ENCODE measurements around the gene MICB. TPM values are rescaled to one million over a fixed set of nuclear protein-coding genes. Genes with fewer than 3 reads are reported as not detected.
"Not testable (repeated sequence)": the region's sequence is repeated elsewhere in the genome, so short reads cannot be mapped to it uniquely, and the experiment has no call there.

The MICB gene
- total and polyA plus RNA-seq, 4 donors: 1.8 to 6.2 (median 4.1) TPM

DNA sequence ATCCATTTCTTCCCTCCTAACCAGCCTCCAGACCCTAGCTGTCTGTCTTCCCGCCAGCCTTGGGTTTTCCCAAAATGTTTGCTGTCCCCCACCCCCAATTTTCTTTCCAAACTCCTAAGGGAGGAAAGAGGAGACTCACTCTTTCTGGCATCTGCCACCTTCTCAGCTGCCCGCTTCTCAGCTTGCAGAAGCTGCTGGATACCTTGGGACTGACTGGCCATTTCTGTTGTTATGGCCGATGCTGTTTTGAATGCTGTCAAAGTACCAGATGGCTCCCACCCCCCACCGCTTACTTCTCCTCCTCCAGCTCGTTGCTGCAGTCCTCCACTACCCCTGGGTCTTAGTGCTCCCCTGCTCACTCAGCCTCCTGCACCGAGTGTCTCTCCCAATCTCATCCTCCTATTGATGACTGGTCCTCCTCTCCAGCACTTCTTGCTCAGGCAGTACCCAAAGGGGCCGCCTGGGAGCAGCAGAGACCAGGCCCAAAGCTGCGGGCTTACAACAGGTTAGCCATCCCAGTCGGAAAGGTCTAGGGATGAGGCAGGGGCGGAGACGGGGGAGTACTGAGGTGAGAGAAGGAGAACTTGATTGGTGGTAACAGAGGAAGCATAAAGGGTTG lies 48.5 kb downstream of the MICB start, which contains the start of gene ATP6V1G2:
Gene ATP6V1G2, minus strand, starts transcription at position 270 of the 619 bp plus-strand sequence. Its CDS starts 49 bp downstream, at position 221.
- Histone ChIP-seq H3K9me3 (ENCODE audit: control insufficient read depth, low read length) (no peaks in the 10 kb centered on the region), H3K27ac (ENCODE audit: low read depth in 1 of 2, low read length in 2 of 2) (peak within 1 kb of the TSS in 1 of 2 donors; percentile 31), H3K36me3 (ENCODE audit: control insufficient read depth in 1 of 2, insufficient read depth in 2 of 2, low read length in 1 of 2) (no peaks in the 10 kb centered on the region), H3K27me3 (ENCODE audit: control insufficient read depth in 1 of 2, insufficient read depth in 2 of 2, low read length in 1 of 2) (no peaks in the 10 kb centered on the region), H3K4me1 (ENCODE audit: control insufficient read depth in 1 of 2, insufficient read depth in 2 of 2, low read length in 2 of 2) (no peaks in the 10 kb centered on the region), H3K4me3 (ENCODE audit: low read length in 2 of 2) (peak within 1 kb of the TSS; percentile 14 to 22)
- 5 to 6% methylated on average over 11 of the region's 11 CpGs for WGBS, 2 donors
- DNase-seq (peak; percentile 88 to 94), ATAC-seq (ENCODE audit: low FRiP score) (peak; percentile 90)
- intact Hi-C loops (cut with DNase I): loop anchor here (1.0 to 2.0 kb wide), 3 partner anchors 34 to 53 kb away; no protein-coding TSS in a partner anchor

DNA sequence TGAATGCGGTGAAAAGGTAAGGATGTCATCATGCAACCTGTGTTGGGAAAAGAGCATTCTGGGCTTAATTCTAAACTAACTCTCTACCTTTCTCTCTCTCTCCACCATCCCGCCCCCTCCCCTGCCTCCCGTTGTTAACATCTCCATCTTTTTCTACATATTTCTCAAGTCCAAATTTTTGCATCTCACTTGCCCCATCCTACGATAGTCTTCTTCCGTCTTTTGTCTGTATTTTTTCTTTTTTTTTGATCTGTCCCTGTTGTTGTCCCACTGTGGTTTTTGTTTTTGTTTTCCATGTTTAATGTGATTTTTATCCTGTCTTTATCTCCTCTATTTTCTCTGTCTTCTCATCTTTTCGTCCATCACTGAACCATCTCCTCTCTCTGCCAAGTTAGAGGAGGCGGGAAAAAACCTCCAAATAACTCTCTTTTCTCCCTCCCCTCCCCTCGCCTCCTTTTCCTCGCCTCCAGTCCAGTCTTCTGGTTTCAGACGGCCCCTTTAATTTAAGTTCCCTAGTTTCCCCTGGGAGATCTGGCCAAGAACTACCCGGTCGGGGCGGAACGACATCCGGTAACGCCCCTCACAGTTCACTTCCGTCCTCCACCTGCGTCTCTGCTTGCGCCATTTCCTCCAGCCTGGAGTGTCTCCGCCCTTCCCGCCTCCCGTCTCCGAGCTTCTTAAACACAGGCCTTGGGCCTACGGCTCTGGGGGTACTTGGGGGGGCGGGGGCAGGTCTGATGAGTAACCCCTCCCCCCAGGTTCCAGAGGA lies 49.2 kb downstream of the MICB start, which contains the start of gene NFKBIL1:
Gene NFKBIL1, plus strand, starts transcription at position 651 of the 769 bp plus-strand sequence. Its CDS starts 87 bp downstream, at position 738.
- H3K9me3 ChIP-seq (ENCODE audit: control insufficient read depth, low read length): no peaks in the 10 kb centered on the region
- no peaks in the 10 kb centered on the region for H3K27me3 ChIP-seq (ENCODE audit: control insufficient read depth in 1 of 2, insufficient read depth in 2 of 2, low read length in 1 of 2)
- ATAC-seq (ENCODE audit: low FRiP score): peak; percentile 97
- 0 to 1% methylated on average over 25 of the region's 25 CpGs for WGBS, 2 donors
- H3K27ac ChIP-seq (ENCODE audit: low read depth in 1 of 2, low read length in 2 of 2): peak within 1 kb of the TSS in 1 of 2 donors; percentile 31
- peak; percentile 97 for DNase-seq
- H3K4me1 ChIP-seq (ENCODE audit: control insufficient read depth in 1 of 2, insufficient read depth in 2 of 2, low read length in 2 of 2): no peaks in the 10 kb centered on the region
- intact Hi-C loops (cut with DNase I): loop anchor here (1.0 to 2.0 kb wide), 3 partner anchors 34 to 52 kb away; no protein-coding TSS in a partner anchor
- peak within 1 kb of the TSS; percentile 14 to 59 for H3K4me3 ChIP-seq (ENCODE audit: low read length in 2 of 2)
- no peaks in the 10 kb centered on the region for H3K36me3 ChIP-seq (ENCODE audit: control insufficient read depth in 1 of 2, insufficient read depth in 2 of 2, low read length in 1 of 2)

DNA sequence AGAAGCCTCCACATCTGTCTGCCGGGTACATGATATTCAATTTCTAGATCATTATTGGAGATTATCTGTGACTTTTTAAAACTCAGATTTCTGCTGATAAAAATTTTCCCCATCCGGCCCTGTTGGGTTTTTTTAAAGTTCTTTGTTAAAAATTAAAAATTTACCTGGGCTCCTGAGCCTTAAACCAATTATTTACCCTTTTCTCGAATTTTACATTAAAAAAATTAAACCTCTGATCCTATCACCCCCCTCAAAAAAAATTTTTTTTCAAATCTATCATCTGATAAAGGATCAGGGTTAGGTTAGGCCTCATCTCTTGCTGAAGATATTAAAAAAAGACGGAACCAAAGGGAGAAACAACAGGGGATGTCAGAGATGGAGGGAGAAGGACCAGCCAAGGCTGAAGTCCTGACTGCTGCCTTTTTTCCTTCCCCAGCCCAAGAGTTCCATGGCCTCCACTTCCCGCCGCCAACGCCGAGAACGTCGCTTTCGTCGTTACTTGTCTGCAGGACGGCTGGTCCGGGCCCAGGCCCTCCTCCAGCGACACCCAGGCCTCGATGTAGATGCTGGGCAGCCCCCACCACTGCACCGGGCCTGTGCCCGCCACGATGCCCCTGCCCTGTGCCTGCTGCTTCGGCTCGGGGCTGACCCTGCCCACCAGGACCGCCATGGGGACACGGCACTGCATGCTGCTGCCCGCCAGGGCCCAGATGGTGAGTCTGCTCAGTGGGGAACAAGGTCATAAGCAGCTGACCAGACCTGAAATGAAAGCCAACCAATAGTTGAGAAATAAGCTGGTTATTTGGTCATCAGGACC lies 50.0 kb downstream of the MICB start:
- intact Hi-C loops (cut with DNase I): loop anchor here (2.0 kb wide), 1 partner anchor 33 kb away; no protein-coding TSS in a partner anchor
- H3K27me3 ChIP-seq (ENCODE audit: control insufficient read depth in 1 of 2, insufficient read depth in 2 of 2, low read length in 1 of 2): no peaks in the 10 kb centered on the region
- peak overlapping the region in 1 of 2 donors; percentile 31 for H3K27ac ChIP-seq (ENCODE audit: low read depth in 1 of 2, low read length in 2 of 2)
- ATAC-seq (ENCODE audit: low FRiP score) (no peak), DNase-seq (peak in 1 of 2 donors; percentile 79)
- no peaks in the 10 kb centered on the region for H3K4me1 ChIP-seq (ENCODE audit: control insufficient read depth in 1 of 2, insufficient read depth in 2 of 2, low read length in 2 of 2)
- no peaks in the 10 kb centered on the region for H3K36me3 ChIP-seq (ENCODE audit: control insufficient read depth in 1 of 2, insufficient read depth in 2 of 2, low read length in 1 of 2)
- peak overlapping the region in 1 of 2 donors; percentile 59 for H3K4me3 ChIP-seq (ENCODE audit: low read length in 2 of 2)
- no peaks in the 10 kb centered on the region for H3K9me3 ChIP-seq (ENCODE audit: control insufficient read depth, low read length)
- 75 to 77% methylated on average over 24 of the region's 24 CpGs for WGBS, 2 donors

DNA sequence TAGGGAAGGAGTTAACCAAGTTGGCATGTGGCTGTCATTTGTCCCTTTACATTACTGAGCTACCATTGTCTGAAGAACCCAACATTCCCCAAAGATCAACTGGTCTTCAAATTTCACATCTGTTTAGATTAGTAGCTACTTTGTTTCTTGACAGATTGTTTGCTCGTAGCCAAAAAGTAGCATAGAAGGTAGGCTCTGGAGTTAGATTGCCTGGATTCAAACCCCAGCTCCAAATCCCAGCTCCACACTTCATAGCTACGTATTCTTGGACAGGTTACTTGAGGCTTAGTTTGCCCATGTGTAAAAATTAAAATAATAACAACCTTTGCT lies 50.6 kb downstream of the MICB start:
- Histone ChIP-seq H3K27me3 (ENCODE audit: control insufficient read depth in 1 of 2, insufficient read depth in 2 of 2, low read length in 1 of 2) (no peaks in the 10 kb centered on the region), H3K4me1 (ENCODE audit: control insufficient read depth in 1 of 2, insufficient read depth in 2 of 2, low read length in 2 of 2) (no peaks in the 10 kb centered on the region), H3K4me3 (ENCODE audit: low read length in 2 of 2) (no peak overlapping the region), H3K36me3 (ENCODE audit: control insufficient read depth in 1 of 2, insufficient read depth in 2 of 2, low read length in 1 of 2) (no peaks in the 10 kb centered on the region), H3K27ac (ENCODE audit: low read depth in 1 of 2, low read length in 2 of 2) (no peak overlapping the region), H3K9me3 (ENCODE audit: control insufficient read depth, low read length) (no peaks in the 10 kb centered on the region)
- DNase-seq (no peak), ATAC-seq (ENCODE audit: low FRiP score) (no peak)
- intact Hi-C loops (cut with DNase I): no loop called here
- 84 to 94% methylated on average over 2 of the region's 2 CpGs for whole genome bisulfite sequencing, 2 donors

DNA sequence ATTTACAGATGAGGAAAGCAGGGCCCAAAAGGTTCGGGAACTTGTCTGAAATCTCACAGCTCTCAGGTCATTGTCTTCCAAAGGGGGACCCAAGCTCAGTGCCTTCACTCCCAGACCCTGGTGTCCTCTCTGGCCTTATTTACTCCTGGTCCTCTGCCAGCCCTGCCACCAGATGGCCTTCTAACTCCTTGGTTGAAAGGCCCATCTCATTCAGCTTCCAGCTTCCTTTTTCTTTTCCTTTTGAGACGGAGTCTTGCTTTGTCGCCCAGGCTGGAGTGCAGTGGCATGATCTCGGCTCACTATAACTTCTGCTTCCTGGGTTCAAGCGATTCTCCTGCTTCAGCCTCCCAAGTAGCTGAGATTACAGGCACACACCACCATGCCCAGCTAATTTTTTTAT lies 53.4 kb downstream of the MICB start:
- H3K27me3 ChIP-seq (ENCODE audit: control insufficient read depth in 1 of 2, insufficient read depth in 2 of 2, low read length in 1 of 2); H3K9me3 ChIP-seq (ENCODE audit: control insufficient read depth, low read length); H3K36me3 ChIP-seq (ENCODE audit: control insufficient read depth in 1 of 2, insufficient read depth in 2 of 2, low read length in 1 of 2); H3K4me1 ChIP-seq (ENCODE audit: control insufficient read depth in 1 of 2, insufficient read depth in 2 of 2, low read length in 2 of 2); H3K27ac ChIP-seq (ENCODE audit: low read depth in 1 of 2, low read length in 2 of 2); H3K4me3 ChIP-seq (ENCODE audit: low read length in 2 of 2); ATAC-seq (ENCODE audit: low FRiP score); intact Hi-C loops (cut with DNase I): not testable (repeated sequence)
- DNase-seq: peak in 1 of 2 donors; percentile 80
- 71 to 82% methylated on average over 5 of the region's 5 CpGs for WGBS, 2 donors

DNA sequence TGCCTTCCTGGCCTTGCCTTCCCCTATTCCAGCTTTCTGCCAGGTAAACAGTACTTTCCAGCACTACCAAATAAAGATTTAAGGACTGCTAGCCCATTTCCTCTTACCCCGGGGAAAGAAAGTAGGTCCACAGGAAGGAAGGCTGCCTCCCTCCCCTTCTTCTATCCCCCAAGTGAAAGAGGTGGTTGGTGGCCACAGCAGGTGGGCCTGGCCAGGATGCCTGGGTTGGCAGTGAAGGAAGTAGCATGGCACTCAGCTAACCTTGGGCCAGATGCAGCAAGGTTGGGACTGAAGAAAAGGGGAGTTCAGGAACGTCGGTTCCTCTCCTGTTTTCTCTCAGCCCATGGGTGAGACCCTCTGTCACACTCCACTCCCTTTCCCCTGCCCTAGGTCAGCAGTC lies 58.4 kb downstream of the MICB start:
- Histone ChIP-seq H3K36me3 (ENCODE audit: control insufficient read depth in 1 of 2, insufficient read depth in 2 of 2, low read length in 1 of 2) (peaks cover 0 to 3% of the 10 kb centered on the region in 2 donors), H3K9me3 (ENCODE audit: control insufficient read depth, low read length) (no peaks in the 10 kb centered on the region), H3K4me3 (ENCODE audit: low read length in 2 of 2) (no peak overlapping the region), H3K27ac (ENCODE audit: low read depth in 1 of 2, low read length in 2 of 2) (no peak overlapping the region), H3K4me1 (ENCODE audit: control insufficient read depth in 1 of 2, insufficient read depth in 2 of 2, low read length in 2 of 2) (no peaks in the 10 kb centered on the region), H3K27me3 (ENCODE audit: control insufficient read depth in 1 of 2, insufficient read depth in 2 of 2, low read length in 1 of 2) (no peaks in the 10 kb centered on the region)
- ATAC-seq (ENCODE audit: low FRiP score): no peak
- 82 to 83% methylated on average over 3 of the region's 3 CpGs for WGBS, 2 donors
- intact Hi-C loops (cut with DNase I): no loop called here
- DNase-seq: no peak

DNA sequence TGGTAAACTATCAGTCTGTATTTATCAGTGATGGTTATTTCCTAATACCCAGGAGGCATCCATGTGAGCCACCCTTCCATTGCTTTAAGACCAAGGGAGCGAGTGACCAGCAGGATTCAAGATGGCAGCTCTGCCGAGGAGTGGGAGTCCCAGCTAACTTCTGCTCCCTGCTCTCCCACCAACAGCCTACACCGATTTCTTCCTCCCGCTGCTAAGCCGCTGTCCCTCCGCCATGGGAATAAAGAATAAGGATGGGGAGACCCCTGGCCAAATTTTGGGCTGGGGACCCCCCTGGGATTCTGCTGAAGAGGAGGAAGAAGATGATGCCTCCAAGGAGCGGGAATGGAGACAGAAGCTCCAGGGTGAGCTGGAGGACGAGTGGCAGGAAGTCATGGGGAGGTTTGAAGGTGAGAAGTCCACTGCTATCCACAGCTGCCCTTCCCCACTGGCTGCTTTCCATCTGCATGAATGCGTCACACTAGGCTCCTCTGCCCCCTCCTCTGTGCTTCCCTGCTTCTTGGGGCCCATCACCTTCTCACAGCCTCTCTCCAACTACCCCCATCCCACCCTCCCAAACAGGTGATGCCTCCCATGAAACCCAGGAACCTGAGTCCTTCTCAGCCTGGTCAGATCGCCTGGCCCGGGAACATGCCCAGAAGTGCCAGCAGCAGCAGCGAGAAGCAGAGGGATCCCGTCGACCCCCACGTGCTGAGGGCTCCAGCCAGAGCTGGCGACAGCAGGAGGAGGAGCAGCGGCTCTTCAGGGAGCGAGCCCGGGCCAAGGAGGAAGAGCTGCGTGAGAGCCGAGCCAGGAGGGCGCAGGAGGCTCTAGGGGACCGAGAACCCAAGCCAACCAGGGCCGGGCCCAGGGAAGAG lies 59.7 kb downstream of the MICB start:
- intact Hi-C loops (cut with DNase I): no loop called here
- DNase-seq: no peak
- 81 to 83% methylated on average over 22 to 24 of the region's 24 CpGs for WGBS, 2 donors
- H3K27ac ChIP-seq (ENCODE audit: low read depth in 1 of 2, low read length in 2 of 2): no peak overlapping the region
- no peak overlapping the region for H3K4me3 ChIP-seq (ENCODE audit: low read length in 2 of 2)
- H3K4me1 ChIP-seq (ENCODE audit: control insufficient read depth in 1 of 2, insufficient read depth in 2 of 2, low read length in 2 of 2): no peaks in the 10 kb centered on the region
- no peaks in the 10 kb centered on the region for H3K27me3 ChIP-seq (ENCODE audit: control insufficient read depth in 1 of 2, insufficient read depth in 2 of 2, low read length in 1 of 2)
- no peaks in the 10 kb centered on the region for H3K9me3 ChIP-seq (ENCODE audit: control insufficient read depth, low read length)
- no peak for ATAC-seq (ENCODE audit: low FRiP score)
- peaks cover 0 to 3% of the 10 kb centered on the region in 2 donors for H3K36me3 ChIP-seq (ENCODE audit: control insufficient read depth in 1 of 2, insufficient read depth in 2 of 2, low read length in 1 of 2)

DNA sequence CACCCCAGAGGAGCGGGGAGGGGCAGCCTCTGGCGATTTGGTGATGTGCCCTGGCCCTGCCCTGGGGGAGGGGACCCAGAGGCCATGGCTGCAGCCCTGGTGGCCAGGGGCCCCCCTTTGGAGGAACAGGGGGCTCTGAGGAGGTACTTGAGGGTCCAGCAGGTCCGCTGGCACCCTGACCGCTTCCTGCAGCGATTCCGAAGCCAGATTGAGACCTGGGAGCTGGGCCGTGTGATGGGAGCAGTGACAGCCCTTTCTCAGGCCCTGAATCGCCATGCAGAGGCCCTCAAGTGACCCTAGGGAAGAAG lies 60.3 kb downstream of the MICB start:
- no peaks in the 10 kb centered on the region for H3K9me3 ChIP-seq (ENCODE audit: control insufficient read depth, low read length)
- no peaks in the 10 kb centered on the region for H3K27me3 ChIP-seq (ENCODE audit: control insufficient read depth in 1 of 2, insufficient read depth in 2 of 2, low read length in 1 of 2)
- no peak overlapping the region for H3K27ac ChIP-seq (ENCODE audit: low read depth in 1 of 2, low read length in 2 of 2)
- intact Hi-C loops (cut with DNase I): no loop called here
- no peaks in the 10 kb centered on the region for H3K4me1 ChIP-seq (ENCODE audit: control insufficient read depth in 1 of 2, insufficient read depth in 2 of 2, low read length in 2 of 2)
- ATAC-seq (ENCODE audit: low FRiP score) (no peak), DNase-seq (no peak)
- WGBS, 2 donors: 87 to 90% methylated on average over 8 of the region's 8 CpGs
- H3K36me3 ChIP-seq (ENCODE audit: control insufficient read depth in 1 of 2, insufficient read depth in 2 of 2, low read length in 1 of 2): peaks cover 0 to 3% of the 10 kb centered on the region in 2 donors
- H3K4me3 ChIP-seq (ENCODE audit: low read length in 2 of 2): no peak overlapping the region
